ENCODE measurements around the gene MAD1L1.

MAD1L1 gene

DNA sequence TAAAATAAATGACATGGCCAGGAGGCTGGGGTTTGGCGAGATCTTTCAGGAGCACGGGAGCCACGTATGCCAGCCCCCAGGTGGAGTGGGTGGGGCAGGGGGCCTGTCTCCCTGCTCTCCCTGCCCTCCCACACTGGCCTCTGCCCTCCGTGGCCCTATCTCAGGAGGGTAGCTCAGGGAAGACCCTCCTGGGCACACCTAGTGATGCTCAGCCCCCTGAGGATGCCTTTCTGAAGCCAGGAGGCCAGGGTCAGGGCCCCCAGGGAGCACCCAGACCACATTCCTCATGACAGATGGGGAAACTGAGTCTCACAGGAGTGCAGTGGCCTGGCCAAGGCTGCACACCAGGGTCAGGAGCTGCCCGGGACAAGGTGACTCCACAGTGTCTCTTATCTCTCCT lies 339.3 kb downstream of the MAD1L1 start:
- DNase-seq = no peak

DNA sequence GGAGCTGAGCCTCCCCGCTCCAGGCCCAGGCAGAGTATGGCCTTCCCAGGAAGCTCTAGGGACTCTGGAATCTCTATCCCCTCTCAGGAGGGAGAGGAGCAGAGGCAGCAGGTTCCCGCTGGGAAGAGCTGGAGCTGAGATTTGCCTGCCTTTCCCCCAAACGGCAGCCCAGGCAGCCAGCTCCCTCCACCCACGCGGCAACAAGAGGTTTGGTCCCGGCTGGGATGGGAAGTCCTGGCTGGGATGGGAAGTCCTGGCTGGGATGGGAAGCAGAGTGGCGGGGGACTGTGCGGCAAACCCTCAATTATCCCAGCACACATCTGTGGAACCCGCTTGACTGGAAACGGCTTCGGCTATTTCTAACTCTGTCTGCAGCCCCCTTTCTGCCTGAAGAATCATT lies 339.7 kb downstream of the MAD1L1 start:
- DNase-seq = no peak
- Histone ChIP-seq H3K27me3 (no peaks in the 10 kb centered on the region), H3K4me3 (ENCODE audit: low read depth, low read length) (no peak overlapping the region), H3K9me3 (no peaks in the 10 kb centered on the region), H3K4me1 (peaks cover 10% of the 10 kb centered on the region), H3K36me3 (no peaks in the 10 kb centered on the region; the same call in 1 of the 2 replicates)
- no peak for TF ChIP-seq CTCF (IDR thresholded peaks at IDR 0.05; ENCODE audit: low read depth, low read length)

More for the DNA sequence above, 339.3 kb downstream of the MAD1L1 start:
- peaks cover 10% of the 10 kb centered on the region for H3K4me1 ChIP-seq
- no peaks in the 10 kb centered on the region; the same call in 1 of the 2 replicates for H3K36me3 ChIP-seq
- H3K4me3 ChIP-seq (ENCODE audit: low read depth, low read length) = no peak overlapping the region
- H3K9me3 ChIP-seq = no peaks in the 10 kb centered on the region
- no peaks in the 10 kb centered on the region for H3K27me3 ChIP-seq
- TF ChIP-seq CTCF (IDR thresholded peaks at IDR 0.05; ENCODE audit: low read depth, low read length) = no peak

DNA sequence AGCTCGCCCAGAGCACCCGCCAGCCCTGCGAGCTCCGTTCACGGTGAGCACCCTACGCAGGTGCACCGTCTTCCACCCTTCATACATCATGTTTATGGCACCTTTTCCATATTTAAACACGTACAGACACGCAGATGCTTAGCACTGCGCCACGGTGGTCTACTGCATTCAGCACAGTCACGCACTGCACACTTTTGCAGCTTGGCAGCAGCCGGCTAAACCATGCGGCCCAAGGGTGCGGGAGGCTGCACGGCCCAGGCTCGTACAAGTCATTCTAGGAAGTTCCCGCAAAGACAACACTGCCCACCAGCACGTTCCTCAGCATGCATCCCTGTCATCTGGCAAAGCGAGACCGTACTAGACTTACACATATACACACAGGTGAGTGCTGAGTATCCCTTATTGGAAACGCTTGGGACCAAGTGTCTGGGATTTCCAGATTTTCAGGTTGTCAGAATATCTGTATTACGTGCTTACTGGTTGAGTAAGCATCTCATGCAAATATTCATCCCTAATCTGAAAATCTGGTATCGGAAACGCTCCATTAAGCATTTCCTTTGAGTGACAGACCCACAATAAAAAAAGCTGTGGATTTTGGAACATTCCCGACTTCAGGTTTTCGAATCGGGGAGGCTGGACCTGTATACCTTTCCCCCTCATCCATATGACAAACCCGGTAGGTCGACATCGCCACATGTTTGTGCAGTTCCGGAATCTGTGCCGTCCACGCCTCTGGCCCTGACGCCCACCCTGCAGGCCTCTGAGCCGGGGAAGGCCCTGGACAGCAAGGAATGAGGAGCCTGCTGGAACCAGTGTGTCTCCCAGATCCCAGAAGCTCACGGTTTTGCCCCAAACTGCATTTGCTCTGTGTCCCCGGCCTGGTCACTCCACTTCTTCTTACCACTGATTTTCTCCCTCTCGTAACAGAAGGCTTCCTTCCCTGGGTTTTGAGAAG lies 340.5 kb downstream of the MAD1L1 start:
- Histone ChIP-seq H3K4me1 (peaks cover 10% of the 10 kb centered on the region), H3K9me3 (no peaks in the 10 kb centered on the region), H3K4me3 (ENCODE audit: low read depth, low read length) (no peak overlapping the region), H3K27me3 (no peaks in the 10 kb centered on the region), H3K36me3 (peaks cover 2% of the 10 kb centered on the region)
- no peak for DNase-seq
- no peak for TF ChIP-seq CTCF (IDR thresholded peaks at IDR 0.05; ENCODE audit: low read depth, low read length)

DNA sequence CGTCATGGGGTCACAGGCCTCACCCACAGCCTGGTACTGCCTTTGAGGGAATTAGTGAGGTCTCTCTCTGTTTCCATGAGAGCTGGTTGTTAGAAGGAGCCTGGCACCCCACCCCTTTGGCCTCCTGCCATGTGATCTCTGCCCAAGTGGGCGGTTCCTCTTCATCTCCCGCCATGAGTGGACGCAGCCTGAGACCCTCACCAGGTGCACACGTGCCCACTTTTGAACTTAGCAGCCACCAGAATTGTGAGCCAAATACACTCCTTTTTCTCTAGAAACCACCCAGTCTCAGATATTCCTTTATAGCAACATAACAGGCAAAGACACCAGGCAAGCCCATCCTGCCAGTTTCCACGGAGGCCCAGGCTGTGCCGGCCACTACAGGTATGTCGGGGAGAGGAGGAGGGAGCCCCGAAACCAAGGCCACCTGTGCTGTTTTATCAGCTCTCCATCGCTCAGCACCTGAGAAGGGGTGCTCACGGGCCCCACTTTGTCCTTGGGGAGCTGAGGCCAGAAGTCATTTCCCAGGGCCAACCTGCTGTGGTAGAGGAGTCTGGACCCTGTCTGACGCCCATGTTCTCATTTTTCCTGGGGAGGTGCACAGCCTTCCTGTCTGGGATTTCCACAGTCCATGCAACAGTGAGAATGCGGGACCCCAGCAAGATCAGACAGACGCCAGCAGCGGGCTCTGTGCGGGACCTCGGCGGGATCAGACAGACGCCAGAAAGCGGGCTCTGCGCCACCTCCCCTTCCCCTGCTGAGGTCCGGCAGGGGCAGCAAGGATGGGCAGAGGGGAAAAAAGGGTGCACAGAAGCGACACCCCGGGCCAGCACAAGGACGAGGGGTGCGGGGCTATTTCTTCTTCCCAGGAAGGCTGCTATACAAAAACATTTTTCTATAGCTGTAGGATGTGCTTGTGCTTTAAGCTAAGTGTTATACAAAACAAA lies 342.2 kb downstream of the MAD1L1 start:
- H3K4me1 ChIP-seq = peaks cover 10% of the 10 kb centered on the region

DNA sequence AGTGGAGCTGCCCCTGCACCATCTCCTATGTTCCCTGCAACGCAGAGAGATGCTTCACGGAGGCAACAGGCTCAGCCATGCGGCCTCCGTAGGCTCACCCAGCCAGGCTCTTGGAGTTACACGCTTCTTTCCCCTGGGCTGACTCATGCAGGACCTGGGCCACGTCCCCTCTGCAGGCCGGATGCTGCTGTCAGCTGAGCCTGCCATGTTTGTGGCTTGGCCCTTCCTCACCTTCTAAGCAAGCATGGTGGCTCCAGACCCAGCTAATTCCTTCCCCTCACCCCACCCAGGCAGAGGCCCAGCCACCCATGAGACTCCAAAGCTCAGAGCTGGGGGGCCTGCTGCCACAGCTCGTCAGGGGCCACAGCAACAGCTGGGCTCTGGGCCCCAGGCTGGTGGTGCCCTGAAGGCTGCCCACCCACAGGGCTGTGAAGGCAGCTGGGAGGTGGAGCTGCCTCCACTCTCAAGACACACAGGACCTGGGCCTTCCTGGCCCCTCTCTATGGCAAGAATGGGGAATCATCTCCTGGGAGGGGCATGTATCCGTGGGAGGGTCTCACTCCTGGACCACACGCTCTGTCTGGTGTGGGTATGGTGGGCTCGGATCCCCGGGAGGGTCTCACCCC lies 343.1 kb downstream of the MAD1L1 start:
- Histone ChIP-seq H3K9me3 (no peaks in the 10 kb centered on the region), H3K4me3 (ENCODE audit: low read depth, low read length) (no peak overlapping the region), H3K36me3 (peaks cover 6% of the 10 kb centered on the region), H3K27me3 (no peaks in the 10 kb centered on the region), H3K4me1 (peaks cover 10% of the 10 kb centered on the region)
- no peak for DNase-seq
- TF ChIP-seq CTCF (IDR thresholded peaks at IDR 0.05; ENCODE audit: low read depth, low read length) = no peak

More for the DNA sequence above, 342.2 kb downstream of the MAD1L1 start:
- no peak for DNase-seq
- Histone ChIP-seq H3K27me3 (no peaks in the 10 kb centered on the region), H3K9me3 (no peaks in the 10 kb centered on the region), H3K36me3 (peaks cover 6% of the 10 kb centered on the region), H3K4me3 (ENCODE audit: low read depth, low read length) (no peak overlapping the region)
- TF ChIP-seq CTCF (IDR thresholded peaks at IDR 0.05; ENCODE audit: low read depth, low read length) = no peak

Data from BE2C (cell line).